GM13976 (cell line): Measurements from ENCODE around the gene G2E3.

ENCODE experiments used
- DNase-seq: peaks from one replicate; pipeline ENCODE4 v3.0.0; 2012; ENCODE audit warnings: low spot score
- in situ Hi-C: fragments of 300-500 bp; cut with MboI; formaldehyde crosslinking; loops from one replicate; pipeline ENCODE4 v1.12.0; 2022; ENCODE audit warnings: low sequenced_read_pairs, mixed read lengths, inconsistent platforms; ENCODE audit not compliant: unreplicated experiment
- TF ChIP-seq, protein P1 (sequence below): IDR thresholded peaks from 2 replicates; pipeline ENCODE4 v1.5.1; 2012; ENCODE audit warnings: borderline replicate concordance, mild to moderate bottlenecking; ENCODE audit not compliant: insufficient read depth; ENCODE audit errors: extremely low read depth, missing control alignments, control extremely low read depth

The G2E3 gene

GRCh38 chr14:30657050-30657449, 98.1 kb downstream of the G2E3 start:
- in situ Hi-C loops: loop anchor here (10.0 to 25.0 kb wide), 3 partner anchors 248 to 705 kb away; no protein-coding TSS in a partner anchor
- TF ChIP-seq, protein P1, sequence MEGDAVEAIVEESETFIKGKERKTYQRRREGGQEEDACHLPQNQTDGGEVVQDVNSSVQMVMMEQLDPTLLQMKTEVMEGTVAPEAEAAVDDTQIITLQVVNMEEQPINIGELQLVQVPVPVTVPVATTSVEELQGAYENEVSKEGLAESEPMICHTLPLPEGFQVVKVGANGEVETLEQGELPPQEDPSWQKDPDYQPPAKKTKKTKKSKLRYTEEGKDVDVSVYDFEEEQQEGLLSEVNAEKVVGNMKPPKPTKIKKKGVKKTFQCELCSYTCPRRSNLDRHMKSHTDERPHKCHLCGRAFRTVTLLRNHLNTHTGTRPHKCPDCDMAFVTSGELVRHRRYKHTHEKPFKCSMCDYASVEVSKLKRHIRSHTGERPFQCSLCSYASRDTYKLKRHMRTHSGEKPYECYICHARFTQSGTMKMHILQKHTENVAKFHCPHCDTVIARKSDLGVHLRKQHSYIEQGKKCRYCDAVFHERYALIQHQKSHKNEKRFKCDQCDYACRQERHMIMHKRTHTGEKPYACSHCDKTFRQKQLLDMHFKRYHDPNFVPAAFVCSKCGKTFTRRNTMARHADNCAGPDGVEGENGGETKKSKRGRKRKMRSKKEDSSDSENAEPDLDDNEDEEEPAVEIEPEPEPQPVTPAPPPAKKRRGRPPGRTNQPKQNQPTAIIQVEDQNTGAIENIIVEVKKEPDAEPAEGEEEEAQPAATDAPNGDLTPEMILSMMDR: no peak
- no peak for DNase-seq

DNA sequence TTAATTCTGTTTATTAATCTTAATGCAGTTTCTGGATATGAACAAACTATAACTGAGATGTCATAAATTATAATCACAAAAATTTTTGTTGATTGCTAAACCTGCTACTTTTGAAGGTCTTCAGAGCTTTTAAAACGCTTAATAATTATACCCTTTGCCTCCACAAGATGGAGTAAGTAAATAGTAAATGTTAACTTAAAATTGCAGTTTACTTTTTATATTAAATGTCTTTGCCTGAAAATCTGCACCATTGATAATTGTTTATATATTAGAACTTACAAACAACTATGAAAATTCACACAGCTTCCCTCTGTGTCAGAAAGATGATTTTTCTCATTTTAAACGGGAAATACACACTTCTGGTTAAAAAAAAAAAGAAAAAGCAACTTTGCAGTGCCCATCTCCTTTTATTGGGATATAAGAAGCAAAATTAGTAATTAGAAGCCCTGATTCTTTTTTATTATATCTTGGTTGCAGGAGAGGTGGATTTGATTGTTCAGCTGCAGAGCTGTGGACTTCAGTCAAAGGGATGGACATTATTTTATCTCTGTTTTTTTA, 98.7 kb downstream of the G2E3 start:
- TF ChIP-seq, protein P1: peak; percentile 21
- DNase-seq: no peak
- in situ Hi-C loops: loop anchor here (10.0 to 25.0 kb wide), 3 partner anchors 247 to 705 kb away; no protein-coding TSS in a partner anchor

DNA sequence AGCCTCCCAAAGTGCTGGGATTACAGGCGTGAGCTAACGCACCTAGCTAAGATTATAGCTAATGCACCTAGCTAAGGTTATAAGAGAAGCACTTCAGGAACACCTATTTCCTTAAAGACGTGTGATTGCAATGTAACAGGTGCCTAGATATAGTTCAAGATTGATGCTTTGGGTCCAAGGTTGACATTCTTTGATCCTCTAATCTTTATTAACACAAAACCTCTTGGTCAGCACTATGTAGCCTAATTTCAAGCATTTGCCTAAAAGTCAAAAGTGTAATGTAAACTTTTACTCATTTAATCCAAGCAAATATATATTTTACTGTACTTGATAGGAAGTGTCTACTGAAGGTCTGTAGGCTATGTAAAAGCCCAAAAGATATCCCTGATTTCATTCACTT, 99.7 kb downstream of the G2E3 start:
- TF ChIP-seq, protein P1: no peak
- in situ Hi-C loops: loop anchor here (10.0 to 25.0 kb wide), 3 partner anchors 246 to 704 kb away; no protein-coding TSS in a partner anchor
- no peak for DNase-seq

- TF ChIP-seq, protein P1: no peak
- no peak for DNase-seq
- in situ Hi-C loops: loop anchor here (25.0 kb wide), 2 partner anchors 418 to 693 kb away; no protein-coding TSS in a partner anchor
Measured at GRCh38 chr14:30669594-30669993, 110.6 kb downstream of the G2E3 start.
